HG02981 (cell line): ENCODE data around the gene KCNA2.

Experiments
- ATAC-seq: cut with Tn5 transposase; IDR thresholded peaks from one replicate; pipeline ENCODE4 v1.9.1; 2021; ENCODE audit warnings: mild to moderate bottlenecking, moderate library complexity; ENCODE audit not compliant: unreplicated experiment

KCNA2 gene

GRCh38 chr1:110573314-110573713, 32.8 kb downstream of the KCNA2 start:
- no peak for ATAC-seq

GRCh38 chr1:110572751-110573150, 33.4 kb downstream of the KCNA2 start:
- ATAC-seq = no peak

GRCh38 chr1:110570901-110571300, 35.3 kb downstream of the KCNA2 start:
- ATAC-seq = no peak

- ATAC-seq = no peak
Observed at GRCh38 chr1:110570307-110570706, 35.9 kb downstream of the KCNA2 start.

- no peak for ATAC-seq
Observed at GRCh38 chr1:110566836-110567235, 39.3 kb downstream of the KCNA2 start.

GRCh38 chr1:110565565-110565964, 40.6 kb downstream of the KCNA2 start:
- ATAC-seq = no peak

- no peak for ATAC-seq
Observed at GRCh38 chr1:110563089-110563488, 43.1 kb downstream of the KCNA2 start.

GRCh38 chr1:110561596-110561995, 44.6 kb downstream of the KCNA2 start:
- no peak for ATAC-seq

GRCh38 chr1:110559157-110559556, 47.0 kb downstream of the KCNA2 start:
- no peak for ATAC-seq

- no peak for ATAC-seq
Observed at GRCh38 chr1:110557481-110557880, 48.7 kb downstream of the KCNA2 start.

GRCh38 chr1:110556471-110556807, 49.7 kb downstream of the KCNA2 start:
- ATAC-seq = no peak

GRCh38 chr1:110555807-110556470, 50.2 kb downstream of the KCNA2 start:
- no peak for ATAC-seq

- no peak for ATAC-seq
Observed at GRCh38 chr1:110554871-110555801, 51.0 kb downstream of the KCNA2 start.

GRCh38 chr1:110551278-110551809, 54.8 kb downstream of the KCNA2 start:
- no peak for ATAC-seq

- no peak for ATAC-seq
Observed at GRCh38 chr1:110549831-110550230, 56.3 kb downstream of the KCNA2 start.

GRCh38 chr1:110548381-110548780, 57.8 kb downstream of the KCNA2 start:
- no peak for ATAC-seq

GRCh38 chr1:110547017-110547416, 59.1 kb downstream of the KCNA2 start:
- no peak for ATAC-seq

- ATAC-seq = no peak
Observed at GRCh38 chr1:110545492-110545891, 60.7 kb downstream of the KCNA2 start.

- no peak for ATAC-seq
Observed at GRCh38 chr1:110544753-110545152, 61.4 kb downstream of the KCNA2 start.
